ENCODE results near the gene FOSB. TPM values are rescaled to one million over a fixed set of nuclear protein-coding genes. Genes with fewer than 3 reads are reported as not detected.
A peak's percentile ranks its signal among the peaks of the same experiment; 100 is the strongest.

FOSB gene
- total RNA-seq, 1 donor from 2014 or later: 20.6 TPM

- intact Hi-C loops (cut with DNase I): no loop called here
- Histone ChIP-seq H3K4me1 (peaks cover 19% of the 10 kb centered on the region), H3K27ac (no peak overlapping the region), H3K9me3 (no peaks in the 10 kb centered on the region), H3K36me3 (peaks cover 0 to 31% of the 10 kb centered on the region in 2 donors), H3K27me3 (no peaks in the 10 kb centered on the region), H3K4me3 (no peak overlapping the region)
- DNase-seq (ENCODE audit: extremely low spot score in 2 of 2): no peak
- TF ChIP-seq POLR2AphosphoS5 (IDR thresholded peaks at IDR 0.05; ENCODE audit: insufficient read depth in 1 of 2, low read depth in 1 of 2) (no peak), CTCF (IDR thresholded peaks at IDR 0.05) (no peak), POLR2A (IDR thresholded peaks at IDR 0.05) (no peak)
These were observed 46.9 kb upstream of the FOSB start for GRCh38 chr19:45420871-45421270.

GRCh38 chr19:45421947-45422498 is 45.8 kb upstream of the FOSB start:
- Histone ChIP-seq H3K9me3 (no peaks in the 10 kb centered on the region), H3K36me3 (peaks cover 0 to 21% of the 10 kb centered on the region in 2 donors), H3K4me3 (no peak overlapping the region), H3K27me3 (no peaks in the 10 kb centered on the region), H3K4me1 (peaks cover 20% of the 10 kb centered on the region), H3K27ac (no peak overlapping the region)
- intact Hi-C loops (cut with DNase I): no loop called here
- DNase-seq (ENCODE audit: extremely low spot score in 2 of 2): no peak
- TF ChIP-seq POLR2AphosphoS5 (IDR thresholded peaks at IDR 0.05; ENCODE audit: insufficient read depth in 1 of 2, low read depth in 1 of 2): no peak
- no peak for TF ChIP-seq POLR2A (IDR thresholded peaks at IDR 0.05)
- no peak for TF ChIP-seq CTCF (IDR thresholded peaks at IDR 0.05)

- no peak for DNase-seq (ENCODE audit: extremely low spot score in 2 of 2)
- intact Hi-C loops (cut with DNase I): no loop called here
These were observed 44.7 kb upstream of the FOSB start for GRCh38 chr19:45423033-45423588.

GRCh38 chr19:45423589-45424190 is 44.1 kb upstream of the FOSB start, which contains the start of gene ERCC1:
ERCC1 (minus strand) TSS chr19:45423917; CDS start chr19:45423374, 543 bp downstream.
- Histone ChIP-seq H3K9me3 (no peaks in the 10 kb centered on the region), H3K27ac (peak within 1 kb of the TSS; percentile 90), H3K36me3 (peaks cover 0 to 10% of the 10 kb centered on the region in 2 donors), H3K4me3 (peak within 1 kb of the TSS; percentile 59 to 64), H3K27me3 (no peaks in the 10 kb centered on the region), H3K4me1 (peaks cover 36% of the 10 kb centered on the region)
- no peak for TF ChIP-seq POLR2A (IDR thresholded peaks at IDR 0.05)
- TF ChIP-seq POLR2AphosphoS5 (IDR thresholded peaks at IDR 0.05; ENCODE audit: insufficient read depth in 1 of 2, low read depth in 1 of 2): peak in 1 of 2 donors; percentile 85
- intact Hi-C loops (cut with DNase I): no loop called here
- no peak for DNase-seq (ENCODE audit: extremely low spot score in 2 of 2)

More at GRCh38 chr19:45423033-45423588, 44.7 kb upstream of the FOSB start:
- H3K9me3 ChIP-seq: no peaks in the 10 kb centered on the region
- TF ChIP-seq POLR2AphosphoS5 (IDR thresholded peaks at IDR 0.05; ENCODE audit: insufficient read depth in 1 of 2, low read depth in 1 of 2): no peak
- TF ChIP-seq CTCF (IDR thresholded peaks at IDR 0.05): no peak
- TF ChIP-seq POLR2A (IDR thresholded peaks at IDR 0.05): no peak
- H3K4me1 ChIP-seq: peaks cover 30% of the 10 kb centered on the region
- no peaks in the 10 kb centered on the region for H3K27me3 ChIP-seq
- H3K4me3 ChIP-seq: peak overlapping the region; percentile 59 to 64
- peaks cover 0 to 10% of the 10 kb centered on the region in 2 donors for H3K36me3 ChIP-seq
- peak overlapping the region; percentile 90 for H3K27ac ChIP-seq

GRCh38 chr19:45424191-45425058 is 43.4 kb upstream of the FOSB start:
- no peak for DNase-seq (ENCODE audit: extremely low spot score in 2 of 2)
- Histone ChIP-seq H3K27me3 (no peaks in the 10 kb centered on the region), H3K9me3 (no peaks in the 10 kb centered on the region), H3K4me1 (peaks cover 43% of the 10 kb centered on the region), H3K27ac (peak overlapping the region; percentile 90), H3K36me3 (peaks cover 0 to 10% of the 10 kb centered on the region in 2 donors), H3K4me3 (peak overlapping the region; percentile 59 to 64)
- intact Hi-C loops (cut with DNase I): no loop called here
- TF ChIP-seq POLR2AphosphoS5 (IDR thresholded peaks at IDR 0.05; ENCODE audit: insufficient read depth in 1 of 2, low read depth in 1 of 2) (peak; percentile 83 to 96), POLR2A (IDR thresholded peaks at IDR 0.05) (no peak)
